Stimulated activated CD4-positive, alpha-beta T cell treated with anti-CD3 and anti-CD28 coated beads, Interleukin-15, amount 100 ng/mL, for 1 hour (primary cell): ENCODE results near the gene TCF7L2.

Experiments
- DNase-seq, 2 donors: peaks; one replicate each; pipeline ENCODE4 v3.0.0-alpha.2; 2020; ENCODE audit warnings: low read depth in 1 of 2, low spot score in 1 of 2

TCF7L2 gene

DNA sequence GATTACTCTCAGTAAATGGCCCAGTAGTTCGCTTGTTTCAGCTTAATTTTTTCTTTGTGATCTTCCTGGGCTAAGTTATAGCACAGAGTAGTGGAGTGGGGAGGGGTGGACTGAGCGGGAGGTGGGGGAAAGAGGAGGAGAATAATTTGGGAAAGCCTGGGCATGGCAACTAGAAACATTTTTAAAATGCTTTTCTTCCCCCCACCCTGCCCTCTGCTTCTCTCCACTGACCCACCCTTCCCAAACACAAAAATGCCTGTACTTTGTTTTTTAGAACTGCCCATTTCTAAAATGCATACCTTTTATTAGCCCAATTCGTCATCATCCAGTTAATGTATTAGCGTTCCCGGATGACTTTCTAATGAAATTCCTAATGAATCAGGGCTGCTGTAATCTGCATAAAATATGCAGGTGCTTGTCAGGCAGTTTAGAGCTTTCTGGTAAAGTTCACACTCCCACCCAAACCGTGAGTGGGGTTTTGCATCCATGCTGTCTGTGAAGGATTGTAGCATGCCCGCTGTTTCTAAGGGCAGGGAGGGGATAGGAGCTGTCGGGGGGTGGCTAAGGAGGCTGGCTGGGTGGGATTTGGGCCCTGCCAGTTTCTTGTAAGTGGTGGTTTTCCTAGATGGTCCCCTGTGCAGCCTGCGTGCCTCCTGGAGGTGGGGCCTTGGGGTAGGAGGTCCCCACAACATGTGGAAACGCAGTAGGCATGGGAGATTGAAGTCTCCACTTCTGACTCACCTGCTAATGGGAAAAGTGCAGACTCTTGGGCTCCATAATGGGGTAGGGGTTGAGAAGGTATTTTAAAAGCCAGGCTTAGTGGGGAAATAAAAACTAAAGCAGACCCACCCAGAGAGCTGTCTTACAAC lies 190.3 kb downstream of the TCF7L2 start:
- DNase-seq: no peak

DNA sequence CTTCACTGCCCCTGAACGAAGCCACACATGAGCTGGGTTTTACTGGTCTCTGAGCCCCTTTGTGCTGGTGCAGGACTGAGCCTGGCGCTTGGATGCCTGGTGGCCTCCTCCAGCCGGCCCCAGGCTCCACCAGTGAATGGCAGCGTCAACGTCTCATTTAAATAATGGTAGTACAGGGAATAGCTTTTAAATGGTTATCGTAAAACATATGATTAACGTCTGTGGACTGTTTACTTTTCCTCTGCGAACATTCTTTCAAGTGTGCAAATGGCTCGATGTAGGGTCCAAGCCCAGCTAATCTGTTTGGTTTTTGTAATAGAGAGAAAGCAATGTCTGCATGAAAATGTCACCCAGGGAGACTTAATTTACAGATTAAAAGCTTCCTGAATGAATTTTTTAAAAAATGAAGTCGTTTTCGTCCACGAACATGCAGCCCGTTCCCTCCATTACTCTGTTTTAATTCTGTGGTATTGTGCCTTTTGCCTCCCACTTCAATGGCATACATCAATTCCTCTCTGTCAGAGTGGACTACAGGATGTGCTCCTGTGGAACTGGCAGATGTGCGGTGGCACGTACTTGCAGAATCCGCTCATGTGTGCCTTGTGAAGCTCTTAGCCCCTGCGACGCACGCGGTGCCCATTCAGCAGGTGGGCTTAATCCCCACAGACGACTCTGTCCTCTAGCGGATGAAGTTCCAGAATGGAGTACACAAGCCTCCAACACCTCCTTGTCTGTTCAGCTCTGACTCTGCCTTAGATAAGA lies 192.7 kb downstream of the TCF7L2 start:
- no peak for DNase-seq

DNA sequence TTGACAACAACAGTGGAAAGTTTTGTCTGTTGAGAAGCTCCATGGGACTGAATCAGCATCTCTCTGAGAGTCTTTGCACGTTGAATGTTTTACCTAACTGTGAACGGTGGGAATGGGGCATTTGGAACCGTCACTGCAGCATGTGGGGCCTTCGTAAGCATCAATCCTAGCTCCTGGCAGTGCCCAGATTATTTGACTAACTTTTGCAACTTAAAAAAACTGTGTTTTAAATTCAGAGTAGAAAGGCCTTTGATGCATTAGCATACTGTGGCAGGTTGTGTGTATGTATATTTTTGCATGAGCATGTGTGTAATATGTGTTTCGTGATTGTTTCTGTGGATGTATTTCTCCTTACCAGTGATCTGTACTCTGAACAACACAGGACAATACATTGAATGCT lies 194.5 kb downstream of the TCF7L2 start:
- no peak for DNase-seq

DNA sequence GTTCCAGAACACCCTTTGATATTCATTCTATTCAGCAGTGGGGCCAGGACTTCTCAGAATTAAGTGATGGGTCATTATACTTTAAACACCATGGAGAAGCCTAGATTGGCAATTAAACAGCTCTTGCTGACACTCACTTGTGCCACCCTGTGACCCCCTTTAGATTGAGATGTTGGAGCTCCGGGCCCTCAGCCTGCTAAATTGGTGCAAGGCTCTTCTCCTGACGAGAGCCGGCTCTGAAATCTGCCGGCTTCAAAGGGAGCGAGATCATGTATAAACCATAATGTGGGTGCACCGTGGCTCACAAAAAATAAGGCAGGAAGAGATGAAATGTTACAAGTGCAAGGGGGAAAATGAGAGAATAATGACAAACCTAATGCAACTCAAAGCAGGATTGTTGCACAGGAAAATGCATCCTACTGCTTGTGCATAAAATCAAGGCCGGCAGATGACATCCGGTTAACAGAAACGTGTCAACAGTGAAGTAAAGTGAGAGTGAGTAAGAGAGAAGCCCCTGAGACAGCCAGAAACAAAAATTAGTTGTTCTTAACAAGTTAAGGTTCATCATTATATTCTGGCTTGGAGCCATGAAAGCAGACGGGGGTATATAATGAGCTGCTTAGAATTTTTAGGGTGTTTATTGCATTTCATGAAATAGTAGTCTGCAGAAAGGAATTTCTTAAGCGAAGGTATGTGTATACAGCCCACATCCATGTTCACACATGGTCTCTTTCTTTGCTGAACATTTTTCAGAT lies 198.2 kb downstream of the TCF7L2 start:
- DNase-seq: no peak

DNA sequence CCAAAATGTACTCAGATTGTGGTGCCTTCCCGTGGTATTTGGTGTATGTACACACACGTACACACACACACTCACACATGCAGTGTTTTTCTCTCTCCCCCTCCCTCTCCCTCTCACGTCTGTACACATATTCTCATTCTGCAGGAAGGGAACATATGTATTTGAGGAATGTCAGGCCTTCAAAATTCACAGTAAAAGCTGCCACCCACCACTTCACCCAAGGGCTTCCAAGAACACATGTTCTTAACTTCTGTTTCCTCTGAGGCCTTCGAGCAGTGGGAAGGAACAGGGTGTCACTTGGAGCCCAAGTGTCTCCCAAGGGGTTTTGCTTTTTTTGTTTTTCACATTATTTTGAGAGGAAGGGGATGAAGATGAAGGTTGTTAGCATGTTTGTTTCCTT lies 198.9 kb downstream of the TCF7L2 start:
- no peak for DNase-seq

DNA sequence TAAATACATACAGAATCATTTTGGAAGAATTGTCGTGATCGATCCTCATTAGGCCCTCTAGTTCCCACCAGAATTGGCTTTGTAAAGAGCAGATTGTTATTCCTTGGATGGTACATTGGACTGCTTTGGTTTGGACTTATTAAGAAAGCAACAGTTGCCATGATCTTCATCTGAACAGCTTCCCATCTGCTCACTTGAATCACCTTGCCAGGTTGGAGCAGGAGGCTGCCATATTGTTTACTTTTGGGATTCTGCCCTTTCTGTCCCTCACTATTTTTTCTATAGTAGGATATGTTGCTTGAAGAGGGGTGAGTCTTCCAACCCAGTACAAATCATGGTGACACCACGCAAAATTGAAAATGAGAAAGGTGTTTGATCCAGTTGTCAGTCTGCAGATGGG lies 199.6 kb downstream of the TCF7L2 start:
- DNase-seq: no peak

DNA sequence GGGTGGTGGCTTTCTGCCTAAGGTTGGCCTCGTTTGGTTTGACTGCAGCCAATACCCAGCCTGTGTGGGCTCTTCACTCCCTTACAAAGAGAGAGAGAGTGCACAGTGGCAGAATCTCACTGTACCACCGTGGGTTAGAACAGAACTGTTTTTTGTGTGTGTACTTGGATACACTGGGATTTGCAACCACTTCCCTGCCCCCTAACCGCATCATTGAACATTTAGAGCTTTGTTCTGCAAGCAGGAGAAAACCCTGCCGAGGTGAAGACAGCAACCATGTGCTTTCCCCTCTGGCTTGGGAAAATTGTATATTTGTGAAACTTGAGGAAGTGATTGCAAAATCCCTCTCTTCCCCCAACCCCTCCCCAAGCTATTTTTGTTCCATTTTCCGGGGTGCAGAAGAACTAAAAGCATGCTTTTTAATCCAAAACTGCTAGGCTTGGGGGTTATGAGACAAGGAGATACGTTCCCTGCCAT lies 201.2 kb downstream of the TCF7L2 start:
- no peak for DNase-seq

DNA sequence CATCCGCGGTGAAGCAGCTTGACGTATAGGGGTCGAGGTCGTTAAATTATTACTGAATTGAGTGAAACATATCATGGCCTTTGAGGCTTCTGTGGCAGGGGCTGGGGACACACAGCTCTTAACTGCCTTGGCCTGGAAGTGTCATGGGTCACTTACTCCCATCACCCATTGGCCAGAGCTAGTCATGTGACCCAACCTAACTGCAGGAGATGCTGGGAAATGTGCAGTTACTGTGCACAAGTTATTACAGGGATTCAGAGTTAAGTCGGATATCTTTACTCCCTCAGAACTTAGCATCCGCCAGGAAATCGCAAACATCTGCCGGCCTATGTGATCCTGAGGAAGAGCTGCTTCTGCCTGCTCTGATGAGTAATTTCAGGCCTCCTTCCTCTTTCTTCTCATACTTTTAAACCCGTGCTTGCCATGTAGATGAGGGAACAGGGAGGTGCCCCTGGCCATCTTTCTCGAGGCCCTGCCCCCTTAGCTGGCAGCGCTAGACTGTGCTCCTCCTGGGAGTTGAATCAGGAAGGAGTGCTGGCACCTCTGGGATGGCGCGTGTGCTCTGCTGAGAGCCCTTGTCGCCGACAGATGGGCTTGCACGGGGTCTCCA lies 203.6 kb downstream of the TCF7L2 start:
- DNase-seq: no peak

DNA sequence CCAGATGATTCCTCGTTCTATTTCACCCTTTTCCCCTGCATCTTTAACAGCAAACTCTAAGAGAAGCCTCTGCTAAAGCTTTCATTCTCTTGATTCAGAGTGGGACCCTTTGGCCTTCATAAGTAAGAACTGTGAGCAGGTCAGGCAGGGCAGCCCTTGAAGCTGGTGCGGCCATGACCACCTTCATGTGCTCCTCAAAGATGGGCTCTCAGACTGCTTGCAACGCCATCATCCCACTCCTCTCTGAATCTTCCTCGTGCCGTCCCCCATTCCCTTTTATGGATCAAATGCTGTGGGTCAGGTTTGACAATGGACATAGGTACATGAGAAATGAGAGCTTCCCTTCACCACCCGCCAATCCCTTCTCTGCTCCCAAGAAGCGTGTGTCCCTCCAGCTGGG lies 207.4 kb downstream of the TCF7L2 start:
- DNase-seq: no peak

DNA sequence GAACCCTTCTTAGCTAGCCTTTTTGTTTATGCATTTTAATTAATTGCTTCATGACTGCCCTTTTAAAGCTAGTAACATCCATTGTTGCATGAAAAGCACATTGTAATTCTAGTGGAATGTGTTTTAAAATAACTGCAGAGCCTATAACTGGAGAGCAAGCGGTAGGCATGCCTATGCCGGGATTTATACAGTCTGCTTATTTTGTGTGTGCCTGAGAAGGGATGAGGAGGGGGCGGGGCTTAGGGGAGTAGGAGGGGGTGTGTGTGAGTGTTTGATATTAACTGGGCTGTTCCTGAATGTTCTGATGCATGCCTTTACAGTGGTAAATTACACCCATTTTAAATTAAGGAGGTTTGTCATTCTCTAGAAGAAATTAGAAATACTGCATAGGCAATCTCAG lies 208.1 kb downstream of the TCF7L2 start:
- no peak for DNase-seq

DNA sequence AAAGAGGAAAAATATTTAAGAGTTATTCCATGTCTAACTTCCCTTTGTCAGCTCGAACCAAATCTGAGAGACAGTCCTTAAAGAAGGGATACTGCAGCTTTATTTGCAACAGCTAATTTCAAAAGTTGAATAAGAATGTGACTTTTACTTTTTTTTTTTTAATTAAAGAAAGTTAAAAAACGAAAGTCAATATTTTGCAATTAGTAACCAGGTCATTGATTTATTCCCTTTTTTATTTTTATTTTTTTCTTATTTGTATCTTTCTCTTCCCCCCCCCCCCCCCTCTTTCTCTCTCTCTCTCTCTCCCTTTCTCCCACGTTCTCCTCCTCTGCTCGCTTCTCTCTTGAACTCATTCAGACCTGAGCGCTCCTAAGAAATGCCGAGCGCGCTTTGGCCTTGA lies 209.5 kb downstream of the TCF7L2 start:
- no peak for DNase-seq

DNA sequence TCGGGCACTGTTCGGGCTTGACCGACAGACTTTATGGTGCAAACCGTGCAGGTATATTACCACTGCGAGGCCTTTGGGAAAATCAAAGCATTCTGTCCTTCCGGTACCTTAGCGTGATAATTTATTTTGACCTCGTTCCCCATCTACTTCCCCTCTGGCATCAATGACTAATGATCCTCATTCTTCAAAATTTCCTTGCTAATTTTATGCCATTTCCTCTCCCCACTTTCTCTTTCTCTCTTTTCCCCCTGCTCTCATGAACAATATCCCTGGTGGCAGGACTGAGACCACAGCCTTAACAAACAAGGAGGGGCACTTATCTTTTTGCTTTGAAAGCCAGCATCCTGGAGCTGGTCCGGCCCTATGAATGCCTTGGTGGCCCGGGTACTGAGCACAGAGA lies 210.6 kb downstream of the TCF7L2 start:
- DNase-seq: no peak

DNA sequence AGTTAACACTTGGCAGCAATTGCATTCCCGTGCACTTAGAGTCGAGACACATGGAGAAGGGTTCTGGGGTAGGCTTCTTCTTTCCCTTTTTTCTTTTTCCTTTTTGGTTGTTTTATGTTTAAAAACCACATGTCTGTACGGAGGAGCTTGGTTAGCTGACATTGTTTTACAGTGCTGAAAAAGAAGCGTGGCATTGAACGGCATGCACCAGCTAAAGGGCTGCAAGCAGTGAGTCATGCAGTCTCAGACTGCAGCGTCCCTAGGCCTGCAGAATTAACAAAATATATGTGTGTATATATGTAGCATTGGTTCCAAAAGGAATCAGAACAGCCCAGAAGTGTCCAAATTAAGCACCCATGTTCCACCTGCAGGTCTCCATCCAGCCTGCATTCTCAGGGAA lies 211.0 kb downstream of the TCF7L2 start:
- DNase-seq: no peak

DNA sequence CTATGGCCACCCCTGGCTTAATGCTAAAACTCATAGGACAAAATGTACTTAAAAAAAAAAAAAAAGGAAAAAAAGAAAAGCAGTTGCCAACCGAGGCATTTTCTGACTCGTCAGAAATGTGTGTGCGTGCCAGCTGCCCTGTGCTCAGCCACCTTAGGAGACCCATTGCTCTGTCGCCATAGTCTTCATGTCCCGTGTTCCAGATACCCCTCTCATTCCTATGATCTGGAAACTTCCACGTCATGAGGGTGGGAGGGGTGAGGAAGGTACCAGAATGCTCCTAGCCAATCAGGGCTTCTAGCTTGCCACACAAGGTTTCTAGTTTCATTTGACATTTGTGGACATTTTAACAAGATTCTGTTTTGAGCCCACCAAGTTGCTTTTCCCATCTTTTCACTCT lies 212.9 kb downstream of the TCF7L2 start:
- DNase-seq: no peak

DNA sequence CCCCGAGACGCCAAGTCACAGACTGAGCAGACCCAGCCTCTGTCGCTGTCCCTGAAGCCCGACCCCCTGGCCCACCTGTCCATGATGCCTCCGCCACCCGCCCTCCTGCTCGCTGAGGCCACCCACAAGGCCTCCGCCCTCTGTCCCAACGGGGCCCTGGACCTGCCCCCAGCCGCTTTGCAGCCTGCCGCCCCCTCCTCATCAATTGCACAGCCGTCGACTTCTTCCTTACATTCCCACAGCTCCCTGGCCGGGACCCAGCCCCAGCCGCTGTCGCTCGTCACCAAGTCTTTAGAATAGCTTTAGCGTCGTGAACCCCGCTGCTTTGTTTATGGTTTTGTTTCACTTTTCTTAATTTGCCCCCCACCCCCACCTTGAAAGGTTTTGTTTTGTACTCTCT lies 215.6 kb downstream of the TCF7L2 start:
- DNase-seq: no peak

DNA sequence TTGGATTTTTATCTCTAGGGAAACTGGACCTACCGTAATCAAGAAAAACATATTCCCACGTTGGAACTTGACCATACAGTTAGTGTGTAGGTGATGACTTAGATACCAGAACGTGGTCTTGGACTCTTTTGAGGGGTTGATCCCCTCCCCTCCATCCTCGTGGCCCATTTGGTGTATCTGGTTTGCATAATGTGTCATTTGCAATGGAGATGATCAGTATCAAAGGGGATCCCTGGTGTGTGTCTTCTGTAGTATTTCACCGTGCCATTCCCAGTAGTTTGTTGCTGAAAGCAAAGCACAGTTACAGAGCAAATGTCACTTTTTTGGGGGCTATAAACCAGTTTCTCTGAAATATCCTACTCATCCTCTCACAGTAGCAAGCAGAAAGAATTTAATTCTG lies 217.7 kb downstream of the TCF7L2 start:
- DNase-seq: no peak

DNA sequence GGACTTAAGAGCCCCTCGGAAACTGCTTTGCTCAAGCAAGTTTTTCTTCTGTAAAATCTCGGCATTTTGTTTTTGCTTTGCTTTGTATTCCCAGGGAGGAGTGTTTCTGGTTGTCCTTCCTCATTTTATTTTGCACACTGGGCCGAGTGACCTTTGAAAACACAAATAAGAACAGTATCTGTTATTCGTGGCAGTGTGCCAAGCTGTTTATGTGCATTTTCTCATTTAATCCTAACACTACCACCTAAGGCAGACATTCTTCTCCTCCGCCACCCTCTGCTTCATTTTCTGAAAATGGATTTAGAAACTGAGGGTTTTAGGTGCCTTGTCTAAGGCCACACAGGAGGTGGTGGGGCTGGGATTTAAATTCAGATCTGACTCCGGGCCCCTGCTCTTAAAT lies 218.5 kb downstream of the TCF7L2 start:
- DNase-seq: no peak

DNA sequence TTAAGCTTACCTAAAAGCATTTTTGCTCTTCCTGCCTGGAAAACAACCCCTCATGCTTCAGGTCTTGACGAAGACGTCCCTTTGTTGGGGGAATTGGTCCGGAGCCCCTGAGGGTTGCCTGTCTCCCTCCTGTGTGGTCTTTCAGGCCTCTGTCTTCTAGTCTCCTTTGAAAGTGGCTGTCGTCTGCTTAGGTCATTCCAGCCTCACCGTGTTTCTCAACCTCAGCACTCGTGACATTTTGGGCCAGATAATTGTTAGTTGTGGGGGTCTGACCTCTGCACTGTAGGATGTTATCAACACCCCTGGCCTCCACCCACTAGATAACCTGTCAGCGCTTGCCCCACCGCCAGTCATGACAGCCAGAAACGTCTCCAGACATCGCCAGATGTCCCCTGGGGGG lies 219.1 kb downstream of the TCF7L2 start:
- DNase-seq: no peak

DNA sequence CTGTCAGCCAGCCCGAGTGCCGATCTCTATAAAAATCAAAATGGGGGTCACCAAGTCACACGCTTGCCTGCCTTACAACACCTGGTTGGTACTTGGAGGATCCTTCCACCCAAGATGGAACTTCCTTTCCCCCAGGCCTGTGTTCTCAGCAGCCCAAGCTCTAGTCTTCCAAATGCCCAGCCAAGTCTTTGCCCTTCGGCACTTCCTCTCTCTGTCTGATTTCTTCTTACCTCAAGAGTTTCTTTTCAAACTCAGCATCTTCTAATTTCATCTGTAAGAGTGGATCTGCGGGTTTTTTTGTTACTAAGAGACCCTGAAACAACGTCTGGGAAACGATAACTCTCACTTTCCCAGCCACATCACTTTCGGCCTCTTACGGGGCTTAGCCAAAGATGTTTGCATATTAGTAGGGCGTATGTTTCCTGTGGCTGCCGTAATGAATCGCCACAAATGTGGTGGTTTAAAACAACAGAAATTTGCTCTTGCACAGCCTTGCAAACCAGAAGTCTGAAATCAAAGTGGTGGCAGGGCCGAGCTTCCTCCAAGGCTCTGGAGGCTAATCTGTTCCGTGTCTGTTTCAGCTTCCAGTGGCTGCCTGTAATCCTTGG lies 219.9 kb downstream of the TCF7L2 start:
- no peak for DNase-seq

DNA sequence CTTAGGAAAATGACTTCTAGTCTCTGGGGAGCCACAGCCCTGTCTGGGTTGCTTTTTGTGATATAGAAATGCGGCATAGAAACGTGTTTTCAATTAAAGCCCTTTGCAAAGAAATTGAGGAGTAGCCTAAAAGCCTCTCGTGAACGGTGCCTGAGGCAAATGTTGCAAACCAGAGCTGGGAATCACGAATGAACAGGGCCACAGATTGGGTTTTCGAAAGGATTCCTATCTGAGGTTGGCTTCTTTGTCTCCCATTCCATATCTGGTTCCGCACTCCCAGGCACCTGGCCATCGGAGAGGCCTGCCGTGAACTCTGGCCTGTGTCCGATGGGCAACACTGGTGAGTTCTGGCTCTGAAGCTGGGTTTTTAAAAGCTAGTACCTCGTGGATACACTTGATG lies 221.6 kb downstream of the TCF7L2 start:
- no peak for DNase-seq

DNA sequence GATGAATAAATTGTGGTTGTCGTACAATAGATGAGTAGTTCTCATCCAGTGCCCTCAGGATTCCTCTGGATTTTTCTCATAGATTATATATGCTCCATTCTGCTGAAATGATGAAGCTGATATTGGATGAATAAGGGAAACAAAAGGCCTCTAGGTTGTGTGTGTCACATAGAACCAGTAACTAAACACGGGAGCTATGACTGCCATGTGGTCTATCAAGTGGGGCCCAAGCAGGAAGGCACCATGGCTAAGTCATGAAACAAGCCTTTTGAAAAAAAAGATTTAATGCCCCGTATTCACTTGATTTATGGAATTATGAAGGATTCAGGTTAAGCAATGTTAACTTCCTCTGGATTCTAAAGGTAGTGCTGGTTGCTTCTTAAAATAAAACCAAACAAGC lies 225.1 kb downstream of the TCF7L2 start:
- DNase-seq: no peak
